ENCODE results near the gene RPS23.

RPS23 gene

DNA sequence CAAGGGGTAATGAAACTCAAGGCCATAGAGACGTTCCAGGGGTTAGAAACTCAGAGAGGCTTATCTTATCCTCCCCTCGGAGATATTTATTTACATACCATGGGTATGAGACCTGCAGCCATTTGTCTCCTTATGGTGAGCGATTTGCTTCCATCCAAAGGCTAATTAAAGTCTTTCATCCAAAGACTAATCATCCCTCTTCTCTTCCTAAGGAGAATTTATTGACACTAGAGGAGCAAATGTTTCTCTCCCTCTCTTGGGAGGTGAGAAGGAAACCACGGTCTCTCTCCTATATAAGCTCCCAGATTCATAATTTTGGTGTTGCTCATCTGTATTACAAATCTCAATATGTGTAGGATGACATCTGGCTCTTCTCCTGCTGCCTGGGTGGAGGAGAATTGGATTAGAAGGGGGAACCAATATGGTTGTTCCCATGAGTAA is 31.0 kb upstream of the RPS23 start:
- no peaks in the 10 kb centered on the region for H3K9me3 ChIP-seq (ENCODE audit: control insufficient read depth, insufficient read depth, low read length)
- no peaks in the 10 kb centered on the region for H3K27me3 ChIP-seq (ENCODE audit: control insufficient read depth, insufficient read depth, low read length)
- DNase-seq (ENCODE audit: low read depth, low spot score): no peak
- no peaks in the 10 kb centered on the region for H3K36me3 ChIP-seq (ENCODE audit: control insufficient read depth, insufficient read depth, low read length)
- H3K27ac ChIP-seq (ENCODE audit: low read length): no peak overlapping the region
- no peaks in the 10 kb centered on the region for H3K4me1 ChIP-seq (ENCODE audit: control insufficient read depth, insufficient read depth, low read length)
- WGBS (ENCODE audit: insufficient coverage, insufficient read length): no CpG with 5 or more reads among the region's 4 CpGs
- H3K4me3 ChIP-seq (ENCODE audit: low read length): no peak overlapping the region

DNA sequence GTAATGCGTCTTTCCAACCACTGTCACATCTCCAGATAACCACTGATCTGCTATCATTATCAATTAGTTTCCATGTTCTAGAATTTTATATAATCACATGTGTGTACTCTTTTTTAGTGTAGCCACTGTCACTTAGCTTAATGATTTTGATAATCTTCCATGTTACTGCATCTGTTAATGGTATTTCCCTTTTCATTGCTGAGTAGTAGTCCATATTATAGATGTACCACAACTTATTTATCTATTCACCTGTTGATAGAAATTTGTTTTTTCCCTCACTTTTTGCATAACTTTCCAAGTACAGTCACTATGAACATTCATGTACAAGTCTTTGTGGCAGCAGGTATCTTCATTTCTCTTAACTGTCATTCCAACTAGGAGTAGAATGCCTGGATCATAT is 30.3 kb upstream of the RPS23 start:
- no peaks in the 10 kb centered on the region for H3K27me3 ChIP-seq (ENCODE audit: control insufficient read depth, insufficient read depth, low read length)
- H3K9me3 ChIP-seq (ENCODE audit: control insufficient read depth, insufficient read depth, low read length): no peaks in the 10 kb centered on the region
- no peaks in the 10 kb centered on the region for H3K4me1 ChIP-seq (ENCODE audit: control insufficient read depth, insufficient read depth, low read length)
- WGBS (ENCODE audit: insufficient coverage, insufficient read length): no CpG with 5 or more reads among the region's 1 CpG
- no peak overlapping the region for H3K4me3 ChIP-seq (ENCODE audit: low read length)
- no peaks in the 10 kb centered on the region for H3K36me3 ChIP-seq (ENCODE audit: control insufficient read depth, insufficient read depth, low read length)
- no peak for DNase-seq (ENCODE audit: low read depth, low spot score)
- H3K27ac ChIP-seq (ENCODE audit: low read length): no peak overlapping the region

DNA sequence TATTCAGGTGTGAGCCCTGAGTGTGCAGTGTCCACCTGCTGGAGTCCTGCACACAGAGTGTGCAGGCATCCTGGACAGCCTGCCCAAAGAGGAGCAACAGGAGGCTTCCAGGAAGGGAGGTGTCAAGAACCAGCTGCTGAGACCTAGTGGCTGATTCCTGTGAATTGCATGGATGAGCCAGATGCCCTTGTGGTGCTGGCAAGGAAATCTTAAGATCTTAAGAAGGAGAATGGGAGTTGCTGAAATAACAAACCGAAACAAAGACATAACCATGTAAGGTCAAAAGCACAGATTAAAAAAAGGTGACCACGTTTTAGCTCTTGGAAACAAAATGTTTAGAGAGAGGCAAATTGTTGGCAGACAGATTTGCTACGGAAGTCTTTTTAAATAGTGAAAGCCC is 29.3 kb upstream of the RPS23 start:
- no peak overlapping the region for H3K27ac ChIP-seq (ENCODE audit: low read length)
- H3K9me3 ChIP-seq (ENCODE audit: control insufficient read depth, insufficient read depth, low read length): no peaks in the 10 kb centered on the region
- no CpG with 5 or more reads among the region's 3 CpGs for WGBS (ENCODE audit: insufficient coverage, insufficient read length)
- DNase-seq (ENCODE audit: low read depth, low spot score): no peak
- H3K4me3 ChIP-seq (ENCODE audit: low read length): no peak overlapping the region
- no peaks in the 10 kb centered on the region for H3K4me1 ChIP-seq (ENCODE audit: control insufficient read depth, insufficient read depth, low read length)
- H3K27me3 ChIP-seq (ENCODE audit: control insufficient read depth, insufficient read depth, low read length): no peaks in the 10 kb centered on the region
- no peaks in the 10 kb centered on the region for H3K36me3 ChIP-seq (ENCODE audit: control insufficient read depth, insufficient read depth, low read length)

DNA sequence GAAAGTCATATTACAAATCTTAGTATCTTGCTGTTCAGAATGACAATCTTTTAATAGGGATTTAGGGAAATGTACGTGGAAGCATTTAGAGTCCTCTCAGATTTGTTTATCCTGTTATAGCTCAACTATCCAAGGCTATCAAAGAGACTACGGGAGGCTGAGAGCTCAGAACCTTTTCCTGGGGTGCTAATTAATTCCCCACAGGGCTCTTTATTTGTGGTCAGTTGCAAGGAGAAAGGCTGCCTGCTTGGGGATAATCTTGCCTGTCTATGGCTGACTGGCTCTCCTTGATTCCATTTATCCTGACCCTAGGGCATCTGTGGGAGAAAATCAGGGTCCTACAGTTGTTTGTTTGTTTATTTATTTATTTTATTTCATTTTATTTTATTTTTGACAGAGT is 28.0 kb upstream of the RPS23 start:
- no CpG with 5 or more reads among the region's 2 CpGs for WGBS (ENCODE audit: insufficient coverage, insufficient read length)
- no peak for DNase-seq (ENCODE audit: low read depth, low spot score)
- no peaks in the 10 kb centered on the region for H3K4me1 ChIP-seq (ENCODE audit: control insufficient read depth, insufficient read depth, low read length)
- no peak overlapping the region for H3K27ac ChIP-seq (ENCODE audit: low read length)
- H3K36me3 ChIP-seq (ENCODE audit: control insufficient read depth, insufficient read depth, low read length): no peaks in the 10 kb centered on the region
- no peaks in the 10 kb centered on the region for H3K27me3 ChIP-seq (ENCODE audit: control insufficient read depth, insufficient read depth, low read length)
- no peaks in the 10 kb centered on the region for H3K9me3 ChIP-seq (ENCODE audit: control insufficient read depth, insufficient read depth, low read length)
- H3K4me3 ChIP-seq (ENCODE audit: low read length): no peak overlapping the region

DNA sequence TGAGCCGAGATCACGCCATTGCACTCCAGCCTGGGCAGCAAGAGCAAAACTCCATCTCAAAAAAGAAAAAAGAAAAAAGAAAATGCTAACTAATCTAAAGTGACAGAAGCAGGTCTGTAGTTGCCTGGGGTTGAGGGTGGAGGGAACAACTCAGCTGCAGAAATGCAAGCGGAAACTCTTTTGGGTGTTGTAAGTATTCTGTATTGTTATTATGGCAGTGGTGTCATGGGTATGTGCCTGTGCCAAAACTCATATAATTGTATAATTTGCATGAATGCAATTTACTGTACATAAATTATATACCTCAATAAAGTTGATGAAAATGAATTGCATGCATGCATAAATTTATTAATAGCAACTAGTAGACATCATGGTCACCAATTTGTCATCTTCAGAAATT is 23.0 kb upstream of the RPS23 start:
- WGBS (ENCODE audit: insufficient coverage, insufficient read length): no CpG with 5 or more reads among the region's 3 CpGs
- no peak overlapping the region for H3K27ac ChIP-seq (ENCODE audit: low read length)
- H3K27me3 ChIP-seq (ENCODE audit: control insufficient read depth, insufficient read depth, low read length): no peaks in the 10 kb centered on the region
- DNase-seq (ENCODE audit: low read depth, low spot score): no peak
- H3K9me3 ChIP-seq (ENCODE audit: control insufficient read depth, insufficient read depth, low read length): no peaks in the 10 kb centered on the region
- no peaks in the 10 kb centered on the region for H3K36me3 ChIP-seq (ENCODE audit: control insufficient read depth, insufficient read depth, low read length)
- H3K4me3 ChIP-seq (ENCODE audit: low read length): no peak overlapping the region
- H3K4me1 ChIP-seq (ENCODE audit: control insufficient read depth, insufficient read depth, low read length): no peaks in the 10 kb centered on the region

DNA sequence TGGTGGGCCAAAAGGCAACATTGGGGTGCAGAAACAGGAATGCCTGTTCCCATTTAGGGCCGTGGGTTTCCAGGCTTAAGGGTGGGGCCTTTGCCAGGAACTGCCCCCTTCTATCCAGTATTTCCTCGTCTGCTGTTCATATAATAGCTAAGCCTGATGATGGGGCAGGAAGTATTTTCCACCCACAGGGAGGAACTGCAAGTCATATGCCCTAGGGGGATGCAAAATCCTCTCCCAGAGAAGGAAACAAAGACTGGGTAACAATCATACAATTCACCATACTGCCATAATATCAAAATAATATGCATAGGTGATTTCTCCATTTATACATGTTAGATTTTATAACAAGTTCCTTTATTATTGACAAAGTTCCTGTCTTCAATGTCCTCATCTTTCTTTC is 20.5 kb upstream of the RPS23 start:
- Histone ChIP-seq H3K4me3 (ENCODE audit: low read length) (no peak overlapping the region), H3K9me3 (ENCODE audit: control insufficient read depth, insufficient read depth, low read length) (no peaks in the 10 kb centered on the region), H3K4me1 (ENCODE audit: control insufficient read depth, insufficient read depth, low read length) (no peaks in the 10 kb centered on the region), H3K36me3 (ENCODE audit: control insufficient read depth, insufficient read depth, low read length) (no peaks in the 10 kb centered on the region), H3K27me3 (ENCODE audit: control insufficient read depth, insufficient read depth, low read length) (no peaks in the 10 kb centered on the region), H3K27ac (ENCODE audit: low read length) (no peak overlapping the region)
- DNase-seq (ENCODE audit: low read depth, low spot score): no peak
- no CpG with 5 or more reads among the region's 2 CpGs for WGBS (ENCODE audit: insufficient coverage, insufficient read length)

DNA sequence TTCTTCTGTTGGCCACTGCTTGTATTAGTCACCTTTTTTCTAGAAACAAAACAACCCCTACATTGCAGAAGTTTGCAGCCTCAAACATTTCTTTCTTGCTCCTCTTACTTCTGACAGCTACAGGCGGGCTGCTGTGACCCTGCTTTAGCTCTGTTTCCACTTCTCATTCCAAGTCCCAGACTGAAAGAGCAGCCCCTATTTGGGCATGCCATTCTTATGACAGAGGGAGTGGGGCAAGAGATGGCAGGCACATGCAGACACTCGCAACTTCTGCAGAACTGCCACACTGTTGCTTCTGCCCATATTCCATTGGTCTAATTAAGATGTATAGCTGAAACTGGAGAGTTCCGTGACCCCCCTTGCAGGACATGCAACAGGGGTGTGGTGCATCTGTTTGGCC is 19.6 kb upstream of the RPS23 start:
- Histone ChIP-seq H3K4me1 (ENCODE audit: control insufficient read depth, insufficient read depth, low read length) (peaks cover 2% of the 10 kb centered on the region; the same call in 1 of the 2 replicates), H3K9me3 (ENCODE audit: control insufficient read depth, insufficient read depth, low read length) (no peaks in the 10 kb centered on the region), H3K36me3 (ENCODE audit: control insufficient read depth, insufficient read depth, low read length) (no peaks in the 10 kb centered on the region), H3K27ac (ENCODE audit: low read length) (no peak overlapping the region), H3K4me3 (ENCODE audit: low read length) (no peak overlapping the region), H3K27me3 (ENCODE audit: control insufficient read depth, insufficient read depth, low read length) (no peaks in the 10 kb centered on the region)
- no peak for DNase-seq (ENCODE audit: low read depth, low spot score)
- WGBS (ENCODE audit: insufficient coverage, insufficient read length): no CpG with 5 or more reads among the region's 3 CpGs

DNA sequence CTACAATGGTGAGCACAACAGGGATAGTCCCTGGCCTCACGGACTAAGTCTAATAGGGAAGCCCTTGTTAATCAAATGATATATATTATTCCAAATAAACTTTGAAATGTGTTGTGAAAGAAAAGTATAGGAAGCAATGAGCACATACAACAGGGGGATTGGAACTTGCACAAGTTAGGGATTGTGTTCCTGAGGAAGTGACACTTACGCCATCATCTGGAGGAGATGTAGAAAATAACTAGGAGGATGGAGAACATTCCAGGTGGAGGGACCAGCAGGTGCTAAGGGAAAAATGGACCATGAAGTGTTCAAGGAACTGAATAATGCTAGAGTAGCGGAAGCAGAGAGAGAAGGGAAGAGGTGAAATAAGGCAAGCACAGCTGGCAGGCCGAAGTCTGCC is 18.8 kb upstream of the RPS23 start:
- WGBS (ENCODE audit: insufficient coverage, insufficient read length): no CpG with 5 or more reads among the region's 4 CpGs
- DNase-seq (ENCODE audit: low read depth, low spot score): no peak
- Histone ChIP-seq H3K27ac (ENCODE audit: low read length) (no peak overlapping the region), H3K9me3 (ENCODE audit: control insufficient read depth, insufficient read depth, low read length) (no peaks in the 10 kb centered on the region), H3K36me3 (ENCODE audit: control insufficient read depth, insufficient read depth, low read length) (no peaks in the 10 kb centered on the region), H3K27me3 (ENCODE audit: control insufficient read depth, insufficient read depth, low read length) (no peaks in the 10 kb centered on the region), H3K4me3 (ENCODE audit: low read length) (no peak overlapping the region), H3K4me1 (ENCODE audit: control insufficient read depth, insufficient read depth, low read length) (peaks cover 2% of the 10 kb centered on the region; the same call in 1 of the 2 replicates)

DNA sequence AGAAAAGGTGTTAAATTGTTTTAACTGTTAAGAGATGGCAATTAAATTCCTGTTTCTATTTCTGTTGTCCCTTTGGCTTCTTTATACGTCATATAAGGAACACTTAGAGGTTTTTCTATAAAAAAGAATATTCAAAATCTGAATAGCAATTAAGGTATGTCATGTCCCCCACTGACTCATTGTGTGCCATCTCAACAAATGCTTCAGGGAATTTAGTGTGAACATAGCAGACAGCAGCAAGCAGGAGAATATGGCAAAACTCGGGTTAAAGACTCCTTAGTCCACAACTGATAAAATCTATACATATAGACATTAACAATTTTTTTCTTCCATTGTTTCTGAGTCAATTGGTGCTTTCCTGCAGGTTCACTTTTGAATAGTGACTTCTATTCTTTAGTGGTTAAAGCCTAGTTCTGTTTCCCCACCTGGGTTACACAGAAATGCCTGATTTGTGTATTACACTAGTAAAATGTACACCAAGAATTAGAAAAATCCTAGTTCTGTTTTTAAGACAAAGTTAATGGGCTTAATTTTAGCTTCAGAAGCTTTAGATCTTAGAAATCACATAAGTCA is 17.9 kb upstream of the RPS23 start:
- Histone ChIP-seq H3K4me3 (ENCODE audit: low read length) (no peak overlapping the region), H3K9me3 (ENCODE audit: control insufficient read depth, insufficient read depth, low read length) (no peaks in the 10 kb centered on the region), H3K36me3 (ENCODE audit: control insufficient read depth, insufficient read depth, low read length) (no peaks in the 10 kb centered on the region), H3K4me1 (ENCODE audit: control insufficient read depth, insufficient read depth, low read length) (peaks cover 2% of the 10 kb centered on the region; the same call in 1 of the 2 replicates), H3K27ac (ENCODE audit: low read length) (no peak overlapping the region), H3K27me3 (ENCODE audit: control insufficient read depth, insufficient read depth, low read length) (no peaks in the 10 kb centered on the region)
- DNase-seq (ENCODE audit: low read depth, low spot score): no peak
- no CpG with 5 or more reads among the region's 2 CpGs for WGBS (ENCODE audit: insufficient coverage, insufficient read length)

DNA sequence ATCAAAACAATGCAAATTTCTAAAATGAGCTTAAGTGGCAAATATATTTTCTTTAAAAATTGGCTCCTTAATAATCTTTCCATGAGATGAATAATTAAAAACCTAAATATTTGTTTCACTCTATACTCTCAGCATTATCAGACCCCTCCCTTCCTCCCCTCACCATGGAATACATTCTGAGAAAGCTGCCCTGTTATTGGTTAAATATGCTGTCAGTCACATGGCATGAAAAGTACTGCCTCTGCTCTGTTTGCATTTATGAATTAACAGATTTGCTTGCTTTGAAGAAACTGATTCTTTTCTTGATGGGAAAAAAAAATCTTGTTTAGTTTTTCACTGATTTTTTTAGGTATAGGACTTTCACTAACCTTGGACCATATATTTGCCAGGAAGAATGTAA is 17.0 kb upstream of the RPS23 start:
- Histone ChIP-seq H3K36me3 (ENCODE audit: control insufficient read depth, insufficient read depth, low read length) (no peaks in the 10 kb centered on the region), H3K27ac (ENCODE audit: low read length) (no peak overlapping the region), H3K27me3 (ENCODE audit: control insufficient read depth, insufficient read depth, low read length) (no peaks in the 10 kb centered on the region), H3K4me3 (ENCODE audit: low read length) (no peak overlapping the region), H3K4me1 (ENCODE audit: control insufficient read depth, insufficient read depth, low read length) (peaks cover 2% of the 10 kb centered on the region; the same call in 1 of the 2 replicates), H3K9me3 (ENCODE audit: control insufficient read depth, insufficient read depth, low read length) (no peaks in the 10 kb centered on the region)
- no peak for DNase-seq (ENCODE audit: low read depth, low spot score)

DNA sequence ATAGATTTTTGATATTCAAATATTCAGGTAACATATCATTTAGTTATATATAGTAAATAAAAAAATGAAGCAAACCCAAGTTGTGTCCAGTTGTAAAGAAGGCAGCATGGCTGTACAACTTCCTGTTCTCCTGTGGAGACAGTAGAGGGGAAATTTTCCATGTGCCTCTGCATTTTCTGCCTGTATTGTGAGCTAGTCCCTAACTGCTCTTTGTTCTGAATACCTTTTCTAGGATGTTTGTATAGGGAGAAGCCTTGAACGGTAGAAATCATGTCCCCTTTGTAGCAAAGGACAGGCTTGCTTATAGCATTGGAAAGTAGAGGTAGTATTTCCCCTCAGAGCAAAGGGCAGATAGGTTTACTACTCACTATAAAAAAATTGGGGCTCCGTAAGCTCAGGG is 13.3 kb upstream of the RPS23 start:
- no peak overlapping the region for H3K27ac ChIP-seq (ENCODE audit: low read length)
- H3K9me3 ChIP-seq (ENCODE audit: control insufficient read depth, insufficient read depth, low read length): no peaks in the 10 kb centered on the region
- WGBS (ENCODE audit: insufficient coverage, insufficient read length): no CpG with 5 or more reads among the region's 2 CpGs
- H3K4me1 ChIP-seq (ENCODE audit: control insufficient read depth, insufficient read depth, low read length): peaks cover 2% of the 10 kb centered on the region; the same call in 1 of the 2 replicates
- H3K27me3 ChIP-seq (ENCODE audit: control insufficient read depth, insufficient read depth, low read length): no peaks in the 10 kb centered on the region
- no peak overlapping the region for H3K4me3 ChIP-seq (ENCODE audit: low read length)
- no peaks in the 10 kb centered on the region for H3K36me3 ChIP-seq (ENCODE audit: control insufficient read depth, insufficient read depth, low read length)
- no peak for DNase-seq (ENCODE audit: low read depth, low spot score)
